OCI-LY3 (cell line): Measurements from ENCODE around the gene FGD3.

Experiments
- CTCF ChIP-seq: fragments of 200-600, 300-600 bp; sonication (generic); IDR thresholded peaks from 2 replicates; pipeline ENCODE4 v1.5.1; 2014; ENCODE audit warnings: antibody characterized with exemption, low read length, low read depth
- EZH2phosphoT487 ChIP-seq: fragments of 200-600 bp; shearing (Covaris generic); IDR thresholded peaks from 2 replicates; pipeline ENCODE4 v1.6.1; 2018; ENCODE audit warnings: antibody characterized with exemption, mixed run types, low read depth

GRCh38 chr9:92980085-92980745, 32.9 kb downstream of the FGD3 start:
- no peak for TF ChIP-seq CTCF
- TF ChIP-seq EZH2phosphoT487, result no peak
